CD4-positive, alpha-beta T cell (primary cell): Measurements from ENCODE around the gene DCAF12L1. TPM values are rescaled to one million over a fixed set of nuclear protein-coding genes. Genes with fewer than 3 reads are reported as not detected.

Experiments
- ATAC-seq: fragments of 200-7000 bp; cut with Tn5 transposase; one replicate; pipeline ENCODE4 v1.10.0; 2022; ENCODE audit warnings: mild to moderate bottlenecking; ENCODE audit not compliant: poor library complexity
- CTCF ChIA-PET: fragments of 350-600 bp; sonication (Branson Sonifier 250); formaldehyde crosslinking; loops from one replicate; lab custom pipeline; 2021; ENCODE audit warnings: antibody characterized with exemption, inconsistent platforms; lab: Charles Lee
- POLR2A ChIA-PET: fragments of 350-600 bp; sonication (Branson Sonifier 250); formaldehyde crosslinking; loops from one replicate; lab custom pipeline; 2021; ENCODE audit warnings: antibody characterized with exemption, inconsistent platforms; lab: Charles Lee
- DNase-seq, 14 experiments: peaks; one replicate each; pipeline ENCODE4 v3.0.0-alpha.2; 2013 to 2020; ENCODE audit warnings: mixed read lengths in 2 of 14
- H3K27ac ChIP-seq, 2 donors: one replicate each; pipeline versions ENCODE4 v1.5.1 to v1.7.0; 2013; ENCODE audit warnings: low read length in 2 of 2, low read depth in 1 of 2, mild to moderate bottlenecking in 1 of 2
- H3K27me3 ChIP-seq, 2 experiments: 1 replicate in 1 of 2; 2 replicates in 1 of 2; pipeline versions ENCODE4 v1.6.1 to v1.7.0; 2013; ENCODE audit warnings: low read length in 2 of 2, control low read depth in 1 of 2, mild to moderate bottlenecking in 1 of 2, moderate library complexity in 1 of 2; ENCODE audit not compliant: insufficient read depth in 2 of 2, control insufficient read depth in 1 of 2
- H3K36me3 ChIP-seq: one replicate; pipeline ENCODE4 v1.6.1; 2013; ENCODE audit warnings: low read length, control low read depth; ENCODE audit not compliant: insufficient read depth
- H3K4me1 ChIP-seq: one replicate; pipeline ENCODE4 v1.6.1; 2013; ENCODE audit warnings: low read length, control low read depth; ENCODE audit not compliant: insufficient read depth
- H3K4me3 ChIP-seq: one replicate; pipeline ENCODE4 v1.5.1; 2013; ENCODE audit warnings: mild to moderate bottlenecking, low read length, moderate library complexity
- H3K9me3 ChIP-seq, 2 experiments: 1 replicate in 1 of 2; 2 replicates in 1 of 2; pipeline versions ENCODE4 v1.6.1 to v1.7.0; 2013; ENCODE audit warnings: low read length in 2 of 2, mild to moderate bottlenecking in 2 of 2, control low read depth in 1 of 2, moderate library complexity in 1 of 2; ENCODE audit not compliant: control insufficient read depth in 1 of 2, insufficient read depth in 1 of 2
- H3K27ac Mint-ChIP-seq: one replicate; pipeline ENCODE4 v1.8.0; 2020; ENCODE audit warnings: mixed read lengths
- H3K27me3 Mint-ChIP-seq: one replicate; pipeline ENCODE4 v1.8.0; 2021; ENCODE audit warnings: mixed read lengths
- H3K36me3 Mint-ChIP-seq: one replicate; pipeline ENCODE4 v1.8.0; 2021; ENCODE audit warnings: low read depth, mixed read lengths
- H3K4me1 Mint-ChIP-seq: one replicate; pipeline ENCODE4 v1.8.0; 2021; ENCODE audit warnings: low read depth, mixed read lengths
- H3K4me3 Mint-ChIP-seq: one replicate; pipeline ENCODE4 v1.8.0; 2020; ENCODE audit warnings: mild to moderate bottlenecking, mixed read lengths
- H3K9me3 Mint-ChIP-seq: one replicate; pipeline ENCODE4 v1.8.0; 2020; ENCODE audit warnings: mixed read lengths
- intact Hi-C, 2 experiments: fragments of 100-400 bp; cut with DNase I in 1 of 2; cut with micrococcal nuclease in 1 of 2; formaldehyde crosslinking; loops; one replicate each; pipeline versions ENCODE4 v1.15.1 to v1.9.0; 2023 to 2025; cut with DNase I, micrococcal nuclease
- total RNA-seq, 174 experiments: library from RNA in 2 of 174; stranded (reverse) in 2 of 174; gene quantifications; one replicate each; pipeline ENCODE4 v1.2.3 and lab custom pipeline; 2021 to 2026
- TF ChIP-seq, protein P1 (sequence below): fragments of 200-600 bp; IDR thresholded peaks from one replicate; pipeline ENCODE4 v1.8.0; 2022; ENCODE audit warnings: antibody characterized with exemption, mild to moderate bottlenecking

DCAF12L1 gene
- total RNA-seq, 2 experiments from 2014 or later, result not detected

DNA sequence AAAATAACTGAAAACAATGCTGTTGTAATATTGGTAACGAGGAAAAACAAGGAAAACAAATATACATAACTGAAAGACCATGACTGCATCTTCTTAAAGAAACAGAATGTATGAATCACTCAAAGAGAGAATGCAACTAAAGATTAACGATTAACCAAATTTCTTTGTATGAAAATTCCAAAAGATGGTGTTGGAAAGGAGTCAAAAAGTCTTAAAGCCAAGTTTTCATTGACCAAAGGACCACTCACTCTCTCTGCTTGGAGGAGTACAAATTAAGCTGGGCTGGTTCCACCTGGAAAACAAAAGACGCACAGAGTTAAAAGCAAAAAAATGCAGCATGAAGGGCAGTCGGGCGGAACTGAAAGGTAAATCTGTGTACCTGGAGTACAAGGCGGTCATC is 1.8 kb downstream of the DCAF12L1 start:
- POLR2A ChIA-PET, result no interaction called here
- H3K4me1 Mint-ChIP-seq, result no peaks in the 10 kb centered on the region
- no peak for ATAC-seq

DNA sequence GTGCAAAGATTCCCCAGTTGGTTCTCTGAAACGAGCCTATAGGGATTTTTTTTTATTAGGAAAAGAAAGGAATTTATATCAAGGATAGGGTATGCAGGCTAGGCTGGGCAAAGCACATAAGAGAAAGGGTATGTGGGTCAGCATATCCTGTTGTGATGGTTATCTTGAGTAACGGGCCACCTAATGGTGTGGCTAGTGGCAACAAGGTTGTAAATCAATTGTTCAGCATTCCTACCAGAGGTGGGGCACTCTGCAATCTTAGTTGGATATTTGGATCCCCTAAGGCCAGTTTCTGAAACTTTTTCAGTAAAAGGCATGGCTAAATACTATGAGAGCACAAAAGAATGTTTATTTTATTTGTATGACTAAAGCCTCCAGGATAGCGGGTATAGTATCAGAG is 42.7 kb downstream of the DCAF12L1 start:
- Histone ChIP-seq H3K27me3 (no peaks in the 10 kb centered on the region), H3K4me3 (no peak overlapping the region), H3K9me3 (no peaks in the 10 kb centered on the region), H3K27ac (no peak overlapping the region), H3K4me1 (no peaks in the 10 kb centered on the region), H3K36me3 (no peaks in the 10 kb centered on the region)
- TF ChIP-seq, protein P1, sequence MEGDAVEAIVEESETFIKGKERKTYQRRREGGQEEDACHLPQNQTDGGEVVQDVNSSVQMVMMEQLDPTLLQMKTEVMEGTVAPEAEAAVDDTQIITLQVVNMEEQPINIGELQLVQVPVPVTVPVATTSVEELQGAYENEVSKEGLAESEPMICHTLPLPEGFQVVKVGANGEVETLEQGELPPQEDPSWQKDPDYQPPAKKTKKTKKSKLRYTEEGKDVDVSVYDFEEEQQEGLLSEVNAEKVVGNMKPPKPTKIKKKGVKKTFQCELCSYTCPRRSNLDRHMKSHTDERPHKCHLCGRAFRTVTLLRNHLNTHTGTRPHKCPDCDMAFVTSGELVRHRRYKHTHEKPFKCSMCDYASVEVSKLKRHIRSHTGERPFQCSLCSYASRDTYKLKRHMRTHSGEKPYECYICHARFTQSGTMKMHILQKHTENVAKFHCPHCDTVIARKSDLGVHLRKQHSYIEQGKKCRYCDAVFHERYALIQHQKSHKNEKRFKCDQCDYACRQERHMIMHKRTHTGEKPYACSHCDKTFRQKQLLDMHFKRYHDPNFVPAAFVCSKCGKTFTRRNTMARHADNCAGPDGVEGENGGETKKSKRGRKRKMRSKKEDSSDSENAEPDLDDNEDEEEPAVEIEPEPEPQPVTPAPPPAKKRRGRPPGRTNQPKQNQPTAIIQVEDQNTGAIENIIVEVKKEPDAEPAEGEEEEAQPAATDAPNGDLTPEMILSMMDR, result no peak
- Mint-ChIP-seq H3K4me3 (no peak overlapping the region), H3K4me1 (no peaks in the 10 kb centered on the region), H3K27ac (no peak overlapping the region), H3K9me3 (no peaks in the 10 kb centered on the region), H3K27me3 (no peaks in the 10 kb centered on the region), H3K36me3 (no peaks in the 10 kb centered on the region)
- intact Hi-C loops, result no loop called here
- DNase-seq (no peak), ATAC-seq (no peak)
- CTCF ChIA-PET, result no interaction called here
- POLR2A ChIA-PET, result no interaction called here

More for the DNA sequence above, 1.8 kb downstream of the DCAF12L1 start:
- Mint-ChIP-seq H3K4me3 (no peak overlapping the region), H3K27ac (no peak overlapping the region), H3K27me3 (no peaks in the 10 kb centered on the region), H3K9me3 (no peaks in the 10 kb centered on the region), H3K36me3 (no peaks in the 10 kb centered on the region)
- DNase-seq, result no peak
- no peak overlapping the region for H3K27ac ChIP-seq
- intact Hi-C loops, result no loop called here
- no peaks in the 10 kb centered on the region for H3K27me3 ChIP-seq
- CTCF ChIA-PET, result no interaction called here
- H3K4me1 ChIP-seq, result no peaks in the 10 kb centered on the region
- H3K36me3 ChIP-seq, result no peaks in the 10 kb centered on the region
- no peak overlapping the region for H3K4me3 ChIP-seq
- peaks cover 0 to 18% of the 10 kb centered on the region in 2 experiments for H3K9me3 ChIP-seq
- TF ChIP-seq, protein P1, result no peak
